ENCODE data around the gene SESN1.

GRCh38 chr6:109088995-109089394 lies 5.7 kb downstream of the SESN1 start:
- no peak for TF ChIP-seq CTCF (IDR thresholded peaks at IDR 0.05)
- TF ChIP-seq POLR2A (IDR thresholded peaks at IDR 0.05): no peak

All from upper lobe of left lung (tissue), 4 donors.